Measurements from ENCODE around the gene RAD51B.

RAD51B gene

GRCh38 chr14:68315081-68315480 lies 495.5 kb downstream of the RAD51B start:
- no peak for DNase-seq

- no peak for DNase-seq
Measured at GRCh38 chr14:68316078-68316868, 496.7 kb downstream of the RAD51B start.

- DNase-seq = no peak
Measured at GRCh38 chr14:68317239-68317638, 497.7 kb downstream of the RAD51B start.

- no peak for DNase-seq
Measured at GRCh38 chr14:68318828-68319227, 499.2 kb downstream of the RAD51B start.

GRCh38 chr14:68320495-68320894 lies 500.9 kb downstream of the RAD51B start:
- no peak for DNase-seq

- DNase-seq = no peak
Measured at GRCh38 chr14:68322940-68323620, 503.5 kb downstream of the RAD51B start.

- DNase-seq = no peak
Measured at GRCh38 chr14:68325267-68325807, 505.8 kb downstream of the RAD51B start.

- DNase-seq = no peak
Measured at GRCh38 chr14:68327231-68327630, 507.7 kb downstream of the RAD51B start.

- DNase-seq = no peak
Measured at GRCh38 chr14:68328509-68328908, 508.9 kb downstream of the RAD51B start.

- no peak for DNase-seq
Measured at GRCh38 chr14:68331426-68331825, 511.8 kb downstream of the RAD51B start.

GRCh38 chr14:68331991-68332390 lies 512.4 kb downstream of the RAD51B start:
- no peak for DNase-seq

GRCh38 chr14:68333262-68333661 lies 513.7 kb downstream of the RAD51B start:
- no peak for DNase-seq

GRCh38 chr14:68335312-68335711 lies 515.7 kb downstream of the RAD51B start:
- no peak for DNase-seq

GRCh38 chr14:68336165-68336564 lies 516.6 kb downstream of the RAD51B start:
- DNase-seq = no peak

- DNase-seq = no peak
Measured at GRCh38 chr14:68337279-68337678, 517.7 kb downstream of the RAD51B start.

GRCh38 chr14:68340262-68340661 lies 520.7 kb downstream of the RAD51B start:
- no peak for DNase-seq

- DNase-seq = no peak
Measured at GRCh38 chr14:68341411-68342212, 522.0 kb downstream of the RAD51B start.

GRCh38 chr14:68342216-68342763 lies 522.7 kb downstream of the RAD51B start:
- DNase-seq = no peak

GRCh38 chr14:68343534-68344118 lies 524.0 kb downstream of the RAD51B start:
- DNase-seq = no peak

GRCh38 chr14:68345738-68346137 lies 526.2 kb downstream of the RAD51B start:
- DNase-seq = peak; percentile 3

GRCh38 chr14:68346556-68347343 lies 527.2 kb downstream of the RAD51B start:
- DNase-seq = no peak

All from HCEC 1CT (cell line).